WTC11 (cell line): Measurements from ENCODE around the gene CDC42EP4. TPM values are rescaled to one million over a fixed set of nuclear protein-coding genes. Genes with fewer than 3 reads are reported as not detected.

Source experiments
- ATAC-seq: fragments of 200-7000 bp; cut with Tn5 transposase; 2 replicates; pipeline ENCODE4 v1.10.0; 2021; ENCODE audit warnings: mild to moderate bottlenecking, moderate library complexity
- CTCF ChIA-PET: fragments of 300-600 bp; sonication (Branson Sonifier 250); formaldehyde crosslinking; loops from one replicate; lab custom pipeline; 2021; ENCODE audit warnings: antibody characterized with exemption; lab: Charles Lee
- POLR2A ChIA-PET: fragments of 350-600 bp; sonication (Branson Sonifier 250); formaldehyde crosslinking; loops from one replicate; lab custom pipeline; 2021; ENCODE audit warnings: antibody characterized with exemption; lab: Charles Lee
- DNase-seq: peaks from one replicate; pipeline ENCODE4 v3.0.0; 2021; ENCODE audit warnings: low spot score
- H3K27ac Mint-ChIP-seq: 2 replicates; pipeline ENCODE4 v1.8.0; 2021; ENCODE audit warnings: mixed read lengths
- H3K27me3 Mint-ChIP-seq: 2 replicates; pipeline ENCODE4 v1.8.0; 2021; ENCODE audit warnings: low read depth, mild to moderate bottlenecking, moderate library complexity, mixed read lengths
- H3K36me3 Mint-ChIP-seq: 2 replicates; pipeline ENCODE4 v1.8.0; 2021; ENCODE audit warnings: mixed read lengths
- H3K4me1 Mint-ChIP-seq: 2 replicates; pipeline ENCODE4 v1.8.0; 2022; ENCODE audit warnings: mixed read lengths
- H3K4me3 Mint-ChIP-seq: 2 replicates; pipeline ENCODE4 v1.8.0; 2021; ENCODE audit warnings: mild to moderate bottlenecking, moderate library complexity, mixed read lengths
- H3K9me3 Mint-ChIP-seq: 2 replicates; pipeline ENCODE4 v1.8.0; 2021; ENCODE audit warnings: mixed read lengths
- ESRRA ChIP-seq: sonication (generic); formaldehyde crosslinking; IDR thresholded peaks from 2 replicates; pipeline ENCODE4 v1.8.1; 2022; ENCODE audit warnings: mild to moderate bottlenecking, missing genetic modification reagents, borderline replicate concordance
- FOXJ3 ChIP-seq: sonication (generic); formaldehyde crosslinking; IDR thresholded peaks from 2 replicates; pipeline ENCODE4 v1.9.0; 2021; ENCODE audit warnings: missing genetic modification reagents, mild to moderate bottlenecking, borderline replicate concordance
- GABPB1 ChIP-seq: sonication (generic); formaldehyde crosslinking; IDR thresholded peaks from 2 replicates; pipeline ENCODE4 v1.8.1; 2023; ENCODE audit warnings: mild to moderate bottlenecking, missing genetic modification reagents
- GRHL2 ChIP-seq: fragments of 250-450 bp; sonication (Bioruptor Pico); IDR thresholded peaks from 2 replicates; pipeline ENCODE4 v1.8.0; 2022; ENCODE audit warnings: mild to moderate bottlenecking, moderate library complexity; ENCODE audit not compliant: insufficient replicate concordance, severe bottlenecking
- JUN ChIP-seq: sonication (generic); formaldehyde crosslinking; IDR thresholded peaks from 2 replicates; pipeline ENCODE4 v1.8.0; 2023; ENCODE audit warnings: mild to moderate bottlenecking, missing genetic modification reagents
- MXD4 ChIP-seq: fragments of 250-450 bp; sonication (Bioruptor Pico); IDR thresholded peaks from 2 replicates; pipeline ENCODE4 v1.8.0; 2021; ENCODE audit warnings: mild to moderate bottlenecking, moderate library complexity, borderline replicate concordance
- NFATC4 ChIP-seq: fragments of 250-450 bp; sonication (Bioruptor Pico); IDR thresholded peaks from 2 replicates; pipeline ENCODE4 v1.9.0; 2021; ENCODE audit warnings: mild to moderate bottlenecking
- NR1H2 ChIP-seq: sonication (generic); formaldehyde crosslinking; IDR thresholded peaks from 2 replicates; pipeline ENCODE4 v1.9.0; 2021; ENCODE audit warnings: mild to moderate bottlenecking, moderate library complexity, missing genetic modification reagents
- SMAD3 ChIP-seq: sonication (generic); formaldehyde crosslinking; IDR thresholded peaks from 2 replicates; pipeline ENCODE4 v1.8.0; 2022; ENCODE audit warnings: missing genetic modification reagents, mild to moderate bottlenecking, borderline replicate concordance
- SP1 ChIP-seq: sonication (generic); formaldehyde crosslinking; conservative IDR thresholded peaks from 2 replicates; pipeline ENCODE4 v1.8.1; 2022; ENCODE audit warnings: missing genetic modification reagents
- ZNF219 ChIP-seq: sonication (generic); formaldehyde crosslinking; IDR thresholded peaks from 2 replicates; pipeline ENCODE4 v1.8.0; 2023; ENCODE audit warnings: missing genetic modification reagents, mild to moderate bottlenecking, borderline replicate concordance
- total RNA-seq: library from RNA; stranded (reverse); gene quantifications from 3 replicates; pipeline ENCODE4 v1.2.3, GENCODE V29; 2021
- TF ChIP-seq, protein P1 (sequence below): sonication (generic); formaldehyde crosslinking; IDR thresholded peaks from 2 replicates; pipeline ENCODE4 v1.8.0; 2023; ENCODE audit warnings: missing genetic modification reagents
- TF ChIP-seq, protein P2 (sequence below): sonication (generic); formaldehyde crosslinking; IDR thresholded peaks from 2 replicates; pipeline ENCODE4 v1.8.0; 2022; ENCODE audit warnings: mild to moderate bottlenecking, missing genetic modification reagents
- TF ChIP-seq, protein P3 (sequence below): fragments of 250-450 bp; sonication (Bioruptor Pico); IDR thresholded peaks from 2 replicates; pipeline ENCODE4 v1.9.0; 2021; ENCODE audit warnings: mild to moderate bottlenecking
- TF ChIP-seq, protein P4 (sequence below): sonication (generic); formaldehyde crosslinking; IDR thresholded peaks from 2 replicates; pipeline ENCODE4 v1.8.1; 2022; ENCODE audit warnings: low read depth, missing genetic modification reagents, borderline replicate concordance
- TF ChIP-seq, protein P5 (sequence below): sonication (generic); formaldehyde crosslinking; IDR thresholded peaks from 2 replicates; pipeline ENCODE4 v1.8.0; 2022; ENCODE audit warnings: mild to moderate bottlenecking, missing genetic modification reagents
- TF ChIP-seq, protein P6 (sequence below): sonication (generic); formaldehyde crosslinking; IDR thresholded peaks from 2 replicates; pipeline ENCODE4 v1.8.1; 2022; ENCODE audit warnings: missing genetic modification reagents, borderline replicate concordance
- TF ChIP-seq, protein P7 (sequence below): sonication (generic); formaldehyde crosslinking; IDR thresholded peaks from 2 replicates; pipeline ENCODE4 v1.8.1; 2023; ENCODE audit warnings: mild to moderate bottlenecking, moderate library complexity, missing genetic modification reagents

CDC42EP4 gene
- total RNA-seq, 1 experiment from 2014 or later: 18.8 TPM

DNA sequence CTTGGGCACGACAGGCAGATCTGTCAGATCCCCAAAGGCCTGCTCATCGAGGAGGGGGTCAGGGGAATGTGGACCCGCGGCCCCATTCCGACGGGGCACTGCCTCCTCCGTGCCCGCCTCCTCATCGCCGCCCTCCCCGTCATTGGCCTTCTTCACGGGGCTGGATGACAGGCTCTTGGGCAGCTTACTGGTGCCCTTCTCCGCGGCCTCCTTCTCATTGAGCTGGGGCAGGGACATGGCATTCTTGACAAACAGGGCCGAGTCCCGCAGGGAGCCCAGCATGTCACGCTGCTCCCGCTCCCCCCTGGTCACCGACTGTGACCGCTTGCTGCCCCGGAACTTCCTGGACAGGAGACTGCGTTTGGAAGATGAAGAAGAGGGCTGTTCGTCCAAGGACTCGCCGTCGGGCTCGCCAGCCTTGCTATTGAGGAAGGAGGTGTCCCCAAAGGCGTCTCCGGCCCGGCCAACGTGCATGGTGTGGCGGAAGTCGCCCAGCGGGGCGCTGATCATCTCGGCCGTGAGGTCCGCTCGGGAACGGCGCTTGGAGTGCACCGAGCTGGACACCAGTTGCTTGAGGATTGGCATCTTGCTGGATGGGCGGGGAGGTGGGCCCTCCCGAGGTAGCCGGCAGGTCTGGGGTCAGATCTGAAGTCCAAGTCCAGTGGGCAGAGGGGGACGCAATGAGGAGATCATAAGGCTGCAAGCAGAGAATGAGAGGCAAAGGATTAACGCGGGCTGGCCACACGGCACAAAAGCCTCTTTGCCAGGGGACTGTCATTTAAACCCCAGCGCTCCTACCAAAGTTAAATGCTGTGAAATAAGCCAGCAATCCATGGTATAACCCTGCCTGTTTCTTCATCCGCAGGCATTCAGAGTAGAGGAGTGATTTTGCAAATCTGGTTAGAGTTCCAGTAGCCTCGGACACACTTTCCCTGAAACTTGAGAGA, 25.6 kb downstream of the CDC42EP4 start:
- TF ChIP-seq, protein P1, sequence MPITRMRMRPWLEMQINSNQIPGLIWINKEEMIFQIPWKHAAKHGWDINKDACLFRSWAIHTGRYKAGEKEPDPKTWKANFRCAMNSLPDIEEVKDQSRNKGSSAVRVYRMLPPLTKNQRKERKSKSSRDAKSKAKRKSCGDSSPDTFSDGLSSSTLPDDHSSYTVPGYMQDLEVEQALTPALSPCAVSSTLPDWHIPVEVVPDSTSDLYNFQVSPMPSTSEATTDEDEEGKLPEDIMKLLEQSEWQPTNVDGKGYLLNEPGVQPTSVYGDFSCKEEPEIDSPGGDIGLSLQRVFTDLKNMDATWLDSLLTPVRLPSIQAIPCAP (CRISPR knock-in tag): no peak
- TF ChIP-seq, protein P2, sequence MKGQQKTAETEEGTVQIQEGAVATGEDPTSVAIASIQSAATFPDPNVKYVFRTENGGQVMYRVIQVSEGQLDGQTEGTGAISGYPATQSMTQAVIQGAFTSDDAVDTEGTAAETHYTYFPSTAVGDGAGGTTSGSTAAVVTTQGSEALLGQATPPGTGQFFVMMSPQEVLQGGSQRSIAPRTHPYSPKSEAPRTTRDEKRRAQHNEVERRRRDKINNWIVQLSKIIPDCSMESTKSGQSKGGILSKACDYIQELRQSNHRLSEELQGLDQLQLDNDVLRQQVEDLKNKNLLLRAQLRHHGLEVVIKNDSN (CRISPR knock-in tag): no peak
- no peak for TF ChIP-seq SMAD3
- TF ChIP-seq SP1 (CRISPR knock-in tag): no peak
- no peak for TF ChIP-seq ESRRA
- TF ChIP-seq, protein P3, sequence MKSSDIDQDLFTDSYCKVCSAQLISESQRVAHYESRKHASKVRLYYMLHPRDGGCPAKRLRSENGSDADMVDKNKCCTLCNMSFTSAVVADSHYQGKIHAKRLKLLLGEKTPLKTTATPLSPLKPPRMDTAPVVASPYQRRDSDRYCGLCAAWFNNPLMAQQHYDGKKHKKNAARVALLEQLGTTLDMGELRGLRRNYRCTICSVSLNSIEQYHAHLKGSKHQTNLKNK (CRISPR knock-in tag): no peak
- TF ChIP-seq GRHL2: no peak
- no peak for TF ChIP-seq NR1H2 (CRISPR knock-in tag)
- TF ChIP-seq, protein P4, sequence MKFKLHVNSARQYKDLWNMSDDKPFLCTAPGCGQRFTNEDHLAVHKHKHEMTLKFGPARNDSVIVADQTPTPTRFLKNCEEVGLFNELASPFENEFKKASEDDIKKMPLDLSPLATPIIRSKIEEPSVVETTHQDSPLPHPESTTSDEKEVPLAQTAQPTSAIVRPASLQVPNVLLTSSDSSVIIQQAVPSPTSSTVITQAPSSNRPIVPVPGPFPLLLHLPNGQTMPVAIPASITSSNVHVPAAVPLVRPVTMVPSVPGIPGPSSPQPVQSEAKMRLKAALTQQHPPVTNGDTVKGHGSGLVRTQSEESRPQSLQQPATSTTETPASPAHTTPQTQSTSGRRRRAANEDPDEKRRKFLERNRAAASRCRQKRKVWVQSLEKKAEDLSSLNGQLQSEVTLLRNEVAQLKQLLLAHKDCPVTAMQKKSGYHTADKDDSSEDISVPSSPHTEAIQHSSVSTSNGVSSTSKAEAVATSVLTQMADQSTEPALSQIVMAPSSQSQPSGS (CRISPR knock-in tag): no peak
- TF ChIP-seq ZNF219: no peak
- TF ChIP-seq, protein P5, sequence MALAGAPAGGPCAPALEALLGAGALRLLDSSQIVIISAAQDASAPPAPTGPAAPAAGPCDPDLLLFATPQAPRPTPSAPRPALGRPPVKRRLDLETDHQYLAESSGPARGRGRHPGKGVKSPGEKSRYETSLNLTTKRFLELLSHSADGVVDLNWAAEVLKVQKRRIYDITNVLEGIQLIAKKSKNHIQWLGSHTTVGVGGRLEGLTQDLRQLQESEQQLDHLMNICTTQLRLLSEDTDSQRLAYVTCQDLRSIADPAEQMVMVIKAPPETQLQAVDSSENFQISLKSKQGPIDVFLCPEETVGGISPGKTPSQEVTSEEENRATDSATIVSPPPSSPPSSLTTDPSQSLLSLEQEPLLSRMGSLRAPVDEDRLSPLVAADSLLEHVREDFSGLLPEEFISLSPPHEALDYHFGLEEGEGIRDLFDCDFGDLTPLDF: no peak
- TF ChIP-seq MXD4 (CRISPR knock-in tag): no peak
- TF ChIP-seq JUN (CRISPR knock-in tag): no peak
- no peak for TF ChIP-seq GABPB1 (CRISPR knock-in tag)
- no peak for TF ChIP-seq NFATC4 (CRISPR knock-in tag)
- TF ChIP-seq, protein P6, sequence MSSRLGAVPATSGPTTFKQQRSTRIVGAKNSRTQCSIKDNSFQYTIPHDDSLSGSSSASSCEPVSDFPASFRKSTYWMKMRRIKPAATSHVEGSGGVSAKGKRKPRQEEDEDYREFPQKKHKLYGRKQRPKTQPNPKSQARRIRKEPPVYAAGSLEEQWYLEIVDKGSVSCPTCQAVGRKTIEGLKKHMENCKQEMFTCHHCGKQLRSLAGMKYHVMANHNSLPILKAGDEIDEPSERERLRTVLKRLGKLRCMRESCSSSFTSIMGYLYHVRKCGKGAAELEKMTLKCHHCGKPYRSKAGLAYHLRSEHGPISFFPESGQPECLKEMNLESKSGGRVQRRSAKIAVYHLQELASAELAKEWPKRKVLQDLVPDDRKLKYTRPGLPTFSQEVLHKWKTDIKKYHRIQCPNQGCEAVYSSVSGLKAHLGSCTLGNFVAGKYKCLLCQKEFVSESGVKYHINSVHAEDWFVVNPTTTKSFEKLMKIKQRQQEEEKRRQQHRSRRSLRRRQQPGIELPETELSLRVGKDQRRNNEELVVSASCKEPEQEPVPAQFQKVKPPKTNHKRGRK (CRISPR knock-in tag): no peak
- TF ChIP-seq, protein P7, sequence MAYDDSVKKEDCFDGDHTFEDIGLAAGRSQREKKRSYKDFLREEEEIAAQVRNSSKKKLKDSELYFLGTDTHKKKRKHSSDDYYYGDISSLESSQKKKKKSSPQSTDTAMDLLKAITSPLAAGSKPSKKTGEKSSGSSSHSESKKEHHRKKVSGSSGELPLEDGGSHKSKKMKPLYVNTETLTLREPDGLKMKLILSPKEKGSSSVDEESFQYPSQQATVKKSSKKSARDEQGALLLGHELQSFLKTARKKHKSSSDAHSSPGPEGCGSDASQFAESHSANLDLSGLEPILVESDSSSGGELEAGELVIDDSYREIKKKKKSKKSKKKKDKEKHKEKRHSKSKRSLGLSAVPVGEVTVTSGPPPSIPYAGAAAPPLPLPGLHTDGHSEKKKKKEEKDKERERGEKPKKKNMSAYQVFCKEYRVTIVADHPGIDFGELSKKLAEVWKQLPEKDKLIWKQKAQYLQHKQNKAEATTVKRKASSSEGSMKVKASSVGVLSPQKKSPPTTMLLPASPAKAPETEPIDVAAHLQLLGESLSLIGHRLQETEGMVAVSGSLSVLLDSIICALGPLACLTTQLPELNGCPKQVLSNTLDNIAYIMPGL (CRISPR knock-in tag): no peak
- no peak for TF ChIP-seq FOXJ3 (CRISPR knock-in tag)
- Mint-ChIP-seq H3K9me3 (no peaks in the 10 kb centered on the region), H3K4me3 (no peak overlapping the region), H3K36me3 (peaks cover 2% of the 10 kb centered on the region; the same call in 1 of the 2 replicates), H3K27ac (peak overlapping the region; percentile 88), H3K4me1 (peaks cover 32% of the 10 kb centered on the region), H3K27me3 (no peaks in the 10 kb centered on the region)
- POLR2A ChIA-PET: no interaction called here
- ATAC-seq (no peak), DNase-seq (no peak)
- CTCF ChIA-PET: no interaction called here
